Stimulated activated naive CD4-positive, alpha-beta T cell (primary cell): ENCODE data around the gene SCN2A.

Experiments used
- DNase-seq, 6 experiments: peaks; one replicate each; lab custom pipeline; 2025; lab: John Stamatoyannopoulos, UW

Gene SCN2A

DNA sequence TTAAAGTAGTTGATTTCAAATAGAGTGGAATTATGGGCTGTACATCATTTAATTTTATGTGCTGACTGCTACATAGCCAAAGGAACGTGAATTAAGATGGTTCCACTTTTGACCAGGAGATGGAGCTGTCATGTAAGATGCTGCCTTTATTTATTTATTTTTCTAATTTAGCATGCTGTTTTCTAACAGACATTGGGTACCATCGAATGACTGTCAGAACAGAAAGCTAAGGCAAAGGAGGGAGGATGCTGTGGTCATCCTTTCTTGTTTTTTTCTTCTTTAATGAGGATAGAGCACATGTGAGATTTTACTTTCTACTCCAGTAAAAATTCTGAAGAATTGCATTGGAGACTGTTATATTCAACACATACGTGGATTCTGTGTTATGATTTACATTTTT lies at the start of gene SCN2A:
SCN2A (plus strand) TSS at position 185 of the 400 bp plus-strand sequence. CDS start 56,410 bp downstream, outside the sequence.
- peak in 1 of 6 experiments; percentile 3 for DNase-seq

DNA sequence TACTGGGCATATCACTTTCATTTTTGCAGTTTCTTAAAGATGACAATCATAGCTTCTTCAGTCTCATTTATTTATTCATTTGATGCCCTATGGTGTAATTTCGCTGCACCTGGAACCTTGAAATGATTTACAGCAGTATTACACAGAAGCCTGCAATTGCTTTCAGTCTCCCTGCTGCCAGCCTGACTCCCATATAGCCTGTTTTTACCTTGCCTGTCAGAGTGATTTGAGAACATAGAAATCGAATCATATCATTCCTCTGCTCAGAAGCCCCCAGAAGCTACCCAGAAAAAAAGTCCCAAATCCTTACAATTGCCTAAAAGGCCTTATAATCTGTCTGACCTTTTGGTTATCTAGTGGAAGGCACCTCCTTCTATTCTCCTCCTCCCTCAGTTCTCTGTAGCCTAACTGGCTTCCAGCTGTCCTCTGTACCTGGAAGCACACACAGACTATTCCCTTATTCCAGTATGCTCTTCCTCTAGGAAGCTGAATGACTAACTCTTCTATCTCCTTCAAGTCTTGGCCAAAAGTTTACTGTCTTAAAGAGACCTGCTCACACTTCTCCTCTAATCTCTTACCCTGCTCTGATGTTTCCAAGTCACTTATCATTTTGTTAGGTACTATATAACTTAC lies 48.0 kb upstream of the SCN2A start:
- no peak for DNase-seq

DNA sequence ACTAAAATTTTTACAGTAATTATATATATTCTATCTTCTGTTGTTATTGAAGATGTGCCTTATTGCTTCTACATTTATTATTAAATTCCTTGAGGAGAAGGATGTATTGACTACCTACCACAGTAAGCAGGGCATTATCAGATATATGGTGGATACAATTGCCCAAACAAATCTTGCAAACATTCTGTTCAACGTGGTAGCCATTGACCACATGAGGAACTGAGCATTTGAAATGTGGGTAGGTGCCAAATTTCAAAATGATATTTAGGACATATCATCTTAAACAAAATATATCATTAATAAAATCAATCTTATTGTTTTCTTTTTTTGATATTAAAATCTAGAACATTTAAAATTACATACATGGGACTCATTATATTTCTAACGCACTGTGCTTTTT lies 46.5 kb upstream of the SCN2A start:
- DNase-seq, result no peak

DNA sequence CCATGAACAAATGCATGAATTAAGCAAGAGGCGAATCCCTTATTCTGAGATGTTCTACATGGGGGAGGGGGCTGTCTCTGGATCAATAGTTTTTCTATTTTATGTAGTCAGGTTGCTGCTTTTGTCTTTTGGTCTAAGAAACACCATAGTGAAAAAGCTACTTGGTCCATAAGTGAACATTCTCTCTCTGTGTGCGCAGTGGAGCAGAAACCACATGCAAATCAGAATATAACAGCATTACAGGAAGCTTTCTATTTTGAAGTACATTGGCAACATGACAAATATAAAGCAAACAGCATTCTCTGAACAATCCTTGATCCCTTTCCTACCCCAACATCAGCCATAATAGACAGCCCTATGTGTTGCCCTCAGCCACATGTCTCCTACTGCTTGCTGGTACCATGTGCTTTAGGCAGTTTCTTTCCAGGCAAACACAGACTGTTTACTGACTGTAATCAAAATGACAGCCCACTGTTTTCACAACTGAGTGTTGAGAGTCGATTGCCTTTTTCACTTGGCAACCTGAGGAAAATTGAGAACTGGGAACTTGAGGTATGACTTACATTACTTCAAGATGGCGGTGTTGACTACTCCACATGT lies 45.9 kb upstream of the SCN2A start:
- no peak for DNase-seq

DNA sequence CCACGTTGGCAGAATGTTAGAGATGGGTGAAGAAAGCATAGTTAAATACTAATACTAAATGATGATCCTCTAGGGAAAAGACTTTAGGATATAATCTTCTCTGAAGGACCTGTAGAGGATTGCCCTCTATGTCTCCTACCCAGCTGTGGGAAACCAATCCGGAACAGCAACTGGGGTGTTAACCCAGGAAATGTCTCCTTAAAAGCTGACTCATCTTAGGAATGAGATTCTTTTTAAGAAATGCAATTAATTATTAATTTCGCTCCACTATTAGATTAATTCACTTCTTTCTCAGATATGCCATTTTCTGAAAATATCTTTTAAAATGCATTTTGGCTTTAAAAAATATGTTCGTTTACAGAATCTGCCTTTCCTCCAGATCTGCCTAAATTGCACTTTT lies 42.8 kb upstream of the SCN2A start:
- DNase-seq, result no peak

DNA sequence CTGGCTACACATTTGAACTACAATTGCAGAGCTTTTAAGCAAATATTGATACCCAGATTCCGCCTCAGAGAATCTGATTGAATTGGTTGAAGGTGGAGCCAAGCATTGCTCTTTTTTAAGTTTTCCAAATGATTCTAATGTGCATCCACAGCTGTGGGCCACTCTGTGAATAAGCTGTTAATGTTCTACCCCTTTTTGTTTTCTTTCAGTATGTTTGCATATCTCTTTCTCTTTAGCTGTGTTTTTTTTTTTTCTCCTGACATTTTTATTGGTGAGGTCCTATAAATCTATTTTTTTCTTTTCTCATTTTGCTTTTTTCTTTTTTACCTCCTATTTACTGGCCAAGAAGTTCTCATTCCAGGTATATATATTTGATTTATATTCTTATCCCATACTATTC lies 41.9 kb upstream of the SCN2A start:
- DNase-seq, result no peak

DNA sequence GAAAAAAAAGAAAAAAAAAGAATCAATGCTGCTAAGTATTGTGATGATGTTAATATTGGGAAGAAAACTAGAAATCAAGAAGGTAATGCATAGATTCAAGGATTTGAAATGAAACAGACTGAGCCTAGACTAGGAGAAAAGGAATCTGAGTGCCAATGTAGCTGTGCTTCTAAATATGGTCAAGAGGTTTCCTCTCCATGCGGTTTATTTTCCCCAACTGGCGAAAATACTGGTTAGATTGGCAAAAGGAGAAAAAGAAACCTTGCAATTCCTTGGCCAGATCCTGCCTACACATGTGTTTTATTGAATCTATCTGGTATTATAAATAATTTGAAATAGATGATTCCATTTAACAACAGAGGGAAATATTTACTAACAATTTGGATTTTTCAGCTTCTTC lies 41.0 kb upstream of the SCN2A start:
- DNase-seq, result no peak

DNA sequence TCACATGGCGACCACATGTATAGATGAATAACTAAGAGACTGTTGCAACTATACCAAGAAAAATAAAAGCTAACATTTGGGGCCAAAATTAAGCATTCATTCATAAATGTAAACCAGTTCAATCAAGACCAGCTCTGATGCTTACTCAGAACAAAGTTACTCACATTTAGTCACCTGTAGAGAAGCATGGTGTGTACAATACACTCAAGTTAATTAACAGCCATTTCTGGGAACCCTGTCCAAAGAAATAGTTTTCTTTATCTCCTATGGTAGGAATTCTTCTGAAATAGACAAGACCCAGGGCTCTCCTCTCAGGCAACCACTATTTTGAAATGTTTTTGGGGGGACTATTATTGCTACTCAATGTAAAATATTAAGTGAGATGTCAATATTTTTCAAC lies 37.0 kb upstream of the SCN2A start:
- no peak for DNase-seq

DNA sequence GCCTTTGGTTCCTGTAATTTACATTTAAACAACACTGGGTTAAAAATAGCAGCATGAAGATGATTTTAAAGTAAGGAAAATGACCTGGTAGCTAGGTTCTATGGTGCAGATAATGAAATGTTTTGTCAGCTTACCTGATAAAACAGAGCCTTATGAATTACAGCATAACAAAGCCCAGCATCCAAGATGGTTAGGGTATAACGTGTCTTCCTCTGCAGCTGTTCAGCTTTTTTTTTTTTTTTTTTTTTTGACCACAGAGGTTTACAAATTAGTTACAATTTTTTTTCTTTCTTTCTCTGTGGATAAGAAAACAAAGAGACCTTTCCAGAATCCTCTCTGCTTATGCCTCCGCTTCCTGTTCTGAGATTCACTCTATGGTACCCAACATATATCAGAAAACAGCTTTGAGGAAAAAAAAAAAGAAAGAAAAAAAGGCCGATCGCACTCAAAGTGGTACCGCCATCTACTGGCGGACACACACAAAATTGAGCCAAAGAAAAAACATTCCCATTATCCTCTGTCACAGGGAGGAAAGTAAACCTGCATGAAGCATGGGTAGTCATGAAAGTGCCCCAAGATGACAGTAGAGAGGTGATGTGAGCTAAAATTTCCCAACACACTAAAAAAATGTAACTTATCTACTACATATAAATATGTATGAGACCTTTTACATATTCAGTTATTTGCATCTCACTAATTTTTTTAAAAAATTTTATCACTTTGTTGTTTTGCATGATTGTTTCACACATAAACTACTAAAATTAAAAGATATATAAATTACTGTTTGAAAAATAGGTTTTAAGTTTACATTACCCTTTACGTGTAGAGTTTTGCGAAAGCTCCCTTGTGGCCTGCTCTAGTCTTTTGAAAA lies 35.3 kb upstream of the SCN2A start, which contains the start of gene SCN3A:
SCN3A (minus strand) TSS at position 362 of the 871 bp plus-strand sequence. CDS start 27,656 bp downstream, outside the sequence.
- DNase-seq, result peak in 1 of 6 experiments; percentile 3

DNA sequence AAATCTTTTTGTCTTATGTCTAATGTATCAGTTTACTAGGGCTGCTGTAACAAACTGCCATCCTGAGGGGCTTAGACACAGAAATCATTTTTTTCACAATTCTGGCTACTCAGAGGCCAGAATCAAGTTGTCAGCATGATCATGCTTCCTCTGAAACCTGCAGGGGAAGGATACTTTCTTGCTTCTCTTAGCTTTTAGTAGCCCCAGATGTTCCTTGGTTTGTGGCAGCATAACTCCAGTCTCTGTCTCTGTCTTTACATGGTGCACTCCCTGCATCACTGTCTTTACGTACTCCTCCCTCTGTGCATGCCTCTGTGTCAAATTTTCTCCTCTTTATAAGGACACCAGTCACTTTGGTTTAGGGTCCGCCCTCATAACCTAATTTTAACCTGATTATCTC lies 33.3 kb upstream of the SCN2A start:
- no peak for DNase-seq

DNA sequence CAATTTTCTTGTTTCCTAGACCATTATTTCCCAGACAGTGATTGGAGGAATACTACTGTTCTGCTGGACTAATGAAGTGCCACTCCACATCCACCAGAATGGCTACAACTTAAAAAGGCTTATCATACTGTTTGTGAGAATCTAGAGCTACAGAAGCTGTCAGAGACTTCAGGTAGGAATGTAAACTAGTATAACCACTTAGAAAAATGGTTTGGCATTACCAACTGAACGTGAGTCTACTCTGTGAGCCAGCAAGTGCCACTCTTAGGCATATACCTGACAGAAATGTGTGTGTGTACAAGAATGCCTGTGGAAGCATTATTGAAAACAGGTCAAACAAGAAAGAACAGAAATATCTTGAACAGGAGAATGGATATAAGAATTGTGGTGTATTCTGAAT lies 31.1 kb upstream of the SCN2A start:
- no peak for DNase-seq

DNA sequence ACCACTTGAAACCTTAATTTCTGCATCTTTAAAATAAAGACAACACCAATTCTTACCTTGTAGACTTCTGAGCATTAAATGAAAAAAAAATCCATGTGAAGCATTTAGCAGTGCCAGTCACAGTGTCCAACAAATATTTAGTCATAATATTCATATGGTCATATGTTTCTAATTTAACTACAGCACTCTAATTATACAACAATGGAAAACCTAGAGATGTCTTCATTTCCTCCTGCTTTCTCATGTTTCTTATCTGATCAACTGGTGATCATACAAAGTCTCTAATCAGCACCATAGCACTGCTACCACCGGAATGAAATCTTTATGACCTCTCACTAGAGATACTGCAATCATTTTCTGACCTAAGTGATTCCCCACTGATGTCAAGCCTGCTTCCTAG lies 25.1 kb upstream of the SCN2A start:
- DNase-seq, result no peak

DNA sequence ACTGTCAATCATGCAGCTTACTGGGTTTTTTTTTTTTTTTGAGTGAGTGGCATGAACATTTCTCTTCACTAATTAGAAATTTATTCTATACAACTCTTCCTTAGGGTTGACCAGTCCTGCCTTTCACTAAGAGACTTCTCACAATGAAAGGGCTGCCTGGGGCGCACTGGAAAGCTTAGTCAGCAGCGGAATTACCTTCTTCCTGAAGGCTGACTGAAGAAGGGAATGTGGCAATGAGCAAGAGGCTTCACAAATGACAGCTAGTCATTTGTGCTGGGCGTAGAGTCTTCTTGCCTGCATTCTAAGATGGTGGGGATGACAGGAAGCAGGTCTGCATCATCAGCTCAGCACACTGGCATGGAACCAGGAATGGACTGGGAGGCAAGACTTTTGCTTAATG lies 19.7 kb upstream of the SCN2A start:
- DNase-seq, result no peak

DNA sequence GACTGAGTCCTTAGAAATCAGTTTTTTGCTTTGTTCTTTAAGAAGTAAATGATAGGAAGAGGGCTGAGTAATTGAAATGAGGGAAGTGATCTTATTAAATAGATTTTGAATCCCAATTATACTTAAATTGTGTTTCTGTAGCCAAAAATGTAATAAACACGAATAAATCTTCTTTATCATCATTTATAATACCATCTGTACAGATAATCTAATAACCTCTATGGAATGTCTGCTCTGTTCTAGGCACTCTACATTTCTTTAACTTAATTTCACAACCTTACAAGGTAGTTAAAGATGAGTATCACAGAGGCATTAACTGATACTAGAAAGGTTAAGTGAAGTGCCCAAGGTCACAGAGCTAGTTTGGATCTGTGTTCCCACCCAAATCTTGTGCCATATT lies 14.3 kb upstream of the SCN2A start:
- DNase-seq, result no peak

DNA sequence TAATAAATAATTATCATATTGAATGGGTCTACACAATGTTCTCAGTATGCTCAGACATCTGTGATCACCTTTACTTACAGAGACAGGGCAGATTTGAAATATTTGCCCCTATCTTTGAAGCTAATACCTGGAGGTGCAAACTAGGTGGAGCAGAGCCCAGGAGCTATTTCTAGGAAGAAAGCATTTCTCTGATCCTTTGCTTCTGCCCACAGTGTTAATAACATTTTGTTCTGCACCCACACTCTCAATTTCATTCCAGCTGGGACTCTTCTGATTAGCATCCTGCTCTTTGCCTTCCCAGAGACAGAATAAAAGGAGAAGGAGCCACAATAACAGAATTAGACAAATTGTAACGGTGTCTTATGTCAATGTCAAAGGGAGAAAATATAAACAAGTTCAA lies 11.6 kb upstream of the SCN2A start:
- DNase-seq, result no peak

DNA sequence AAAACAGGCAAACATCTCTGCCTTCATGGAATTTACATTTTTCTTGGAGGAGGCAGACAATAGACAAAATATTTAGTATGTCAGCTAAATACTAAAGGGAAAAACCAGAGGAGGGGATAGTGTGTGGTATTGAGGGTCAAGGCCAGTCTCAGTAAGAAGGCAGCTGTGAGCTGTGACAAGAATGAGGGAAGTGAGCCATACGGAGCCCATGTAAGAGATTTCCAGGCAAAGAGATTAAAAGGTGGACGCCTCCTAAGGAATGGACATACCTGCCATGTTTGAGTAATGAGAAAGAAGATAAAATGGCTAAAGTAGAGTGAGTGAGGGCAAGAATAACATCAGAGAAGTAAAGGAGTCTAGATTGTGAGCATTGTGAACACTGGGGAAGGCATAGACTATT lies 2.2 kb upstream of the SCN2A start:
- DNase-seq, result no peak

DNA sequence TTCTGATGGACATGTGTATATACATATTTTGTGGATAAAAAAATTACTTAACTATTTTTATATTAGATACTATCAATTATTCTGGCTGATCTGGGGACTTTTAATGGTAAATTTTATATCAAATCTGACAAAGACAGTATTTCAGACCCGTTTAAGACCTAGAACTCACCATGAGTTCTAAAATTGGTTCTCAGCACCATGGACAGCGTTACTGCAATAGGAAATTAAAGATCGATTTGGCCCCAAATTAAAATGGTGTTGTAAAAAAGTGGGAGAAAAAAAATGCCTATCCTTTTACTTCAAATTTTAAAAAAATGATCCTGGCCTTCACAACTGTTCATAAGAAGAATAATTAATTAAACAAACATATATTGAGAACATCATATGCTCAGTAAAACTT lies 919 bp upstream of the SCN2A start:
- no peak for DNase-seq

DNA sequence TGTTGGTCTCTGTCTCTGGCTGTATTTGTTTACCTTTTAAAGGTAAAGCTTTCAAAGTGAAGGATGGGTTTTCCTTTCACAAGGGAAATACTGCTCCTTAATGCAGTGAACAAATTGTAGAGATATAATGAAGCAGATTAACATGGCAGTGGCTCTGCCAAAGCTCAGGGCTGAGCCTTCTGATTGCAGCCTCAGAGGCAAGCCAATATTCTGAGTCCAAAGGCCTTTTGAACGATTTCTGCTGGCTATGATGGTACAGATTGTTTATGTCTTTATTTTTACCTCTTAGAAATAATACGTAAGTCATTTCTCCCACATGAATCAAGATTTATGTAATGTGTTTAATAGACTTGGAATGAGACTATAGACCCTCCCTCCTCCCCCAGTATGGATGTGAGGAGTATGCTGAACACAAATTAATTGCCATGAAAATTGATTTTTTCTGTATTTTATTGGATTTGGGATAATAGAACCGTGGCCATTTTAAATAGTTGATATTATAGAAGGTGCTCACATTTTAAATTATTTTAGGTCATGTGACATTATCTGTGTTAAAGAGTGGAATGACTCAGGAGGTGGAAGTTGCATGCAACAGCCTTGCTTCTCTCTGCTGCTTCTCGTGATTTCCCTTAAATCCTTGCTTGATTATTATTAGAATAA lies 772 bp downstream of the SCN2A start:
- DNase-seq, result no peak

DNA sequence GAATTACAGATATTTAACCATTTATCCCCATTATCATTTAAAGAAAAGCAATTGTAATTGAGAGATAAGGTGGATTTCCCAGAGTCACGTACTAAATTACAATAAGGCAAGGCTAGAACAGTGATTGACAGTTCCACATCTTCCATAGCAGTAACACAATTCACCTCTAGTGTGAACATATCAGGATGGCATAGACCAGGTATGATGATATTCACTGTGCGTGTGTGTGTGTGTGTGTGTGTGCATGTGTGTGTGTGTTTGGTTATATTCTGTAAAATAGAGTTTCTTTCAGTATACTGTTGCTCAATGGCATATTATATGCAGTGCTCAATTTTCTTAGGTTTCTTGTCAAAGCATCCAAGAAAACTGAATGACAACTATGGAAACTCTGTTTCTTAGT lies 1.7 kb downstream of the SCN2A start:
- no peak for DNase-seq

DNA sequence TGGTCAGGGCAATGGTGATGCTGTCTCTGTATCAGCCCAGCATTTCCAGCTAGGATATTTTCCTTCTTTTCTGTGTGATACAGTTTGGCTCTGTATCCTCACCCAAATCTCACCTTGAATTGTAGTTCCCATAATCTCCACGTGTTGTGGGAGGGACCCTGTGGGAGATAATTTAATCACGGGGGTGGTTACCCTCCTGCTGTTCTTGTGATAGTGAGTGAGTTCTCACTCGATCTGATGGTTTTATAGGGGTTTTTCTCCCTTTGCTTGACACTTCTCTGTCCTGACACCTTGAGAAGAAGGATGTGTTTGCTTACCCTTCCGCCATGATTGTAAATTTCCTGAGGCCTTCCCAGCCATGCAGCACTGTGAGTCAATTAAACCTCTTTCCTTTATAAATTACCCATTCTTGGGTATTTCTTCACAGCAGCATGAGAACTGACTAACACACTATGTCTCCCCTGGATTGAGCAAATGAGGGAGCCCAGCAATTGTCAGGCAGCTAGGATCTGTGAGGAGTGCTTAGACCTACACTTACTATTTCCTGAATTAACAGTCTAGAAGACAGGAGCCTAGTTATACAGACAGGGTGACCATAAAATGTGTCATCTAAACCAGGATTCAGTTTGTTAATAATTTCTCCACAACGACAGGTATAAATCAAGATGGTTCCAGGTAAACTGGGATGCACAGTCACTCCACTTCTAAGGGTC lies 6.0 kb downstream of the SCN2A start:
- DNase-seq, result no peak

DNA sequence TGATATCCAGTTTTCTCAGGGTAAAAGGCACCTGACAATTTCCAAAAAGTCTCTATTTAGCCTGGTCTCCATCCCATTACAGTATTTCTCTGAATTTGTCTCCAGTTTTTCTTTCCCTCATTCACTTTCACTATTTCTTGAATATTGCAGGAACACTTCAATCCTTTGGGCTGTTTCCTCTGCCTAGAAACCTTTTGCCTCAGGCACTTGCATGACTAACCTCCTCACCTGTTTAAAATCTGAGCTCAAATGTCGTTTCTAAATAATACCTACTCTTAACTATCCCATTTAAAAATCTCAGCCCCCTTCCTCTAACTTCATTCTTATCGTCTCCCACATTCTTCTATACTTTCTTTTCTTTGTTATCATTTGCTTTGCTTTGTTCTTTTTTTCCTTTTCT lies 9.0 kb downstream of the SCN2A start:
- DNase-seq, result no peak

DNA sequence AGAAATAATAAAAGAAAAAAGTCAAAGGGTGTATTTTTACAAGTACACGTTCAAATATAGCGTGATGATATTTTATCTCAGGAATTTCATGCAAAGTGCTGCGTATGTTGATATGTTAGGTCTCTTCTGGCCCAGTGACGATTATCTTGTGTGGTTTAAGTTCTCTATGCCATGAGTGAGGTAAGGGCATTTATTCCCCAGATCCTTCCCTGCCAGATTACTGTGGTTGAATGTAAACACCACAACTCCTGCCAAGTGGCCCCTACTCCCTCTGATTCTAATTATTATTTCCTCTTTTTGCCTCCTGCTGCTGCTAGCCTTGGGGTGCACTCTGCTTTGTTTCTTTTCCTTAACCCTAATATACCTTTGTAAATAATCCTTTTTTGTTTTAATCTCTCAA lies 12.2 kb downstream of the SCN2A start:
- no peak for DNase-seq
